NCI-H82 treated with DMSO at 0.1 percent for 48 hours (cell line): ENCODE results near the gene CLEC4C.

Experiments used
- DNase-seq: peaks from one replicate; lab custom pipeline; 2025; ENCODE audit not compliant: unreplicated experiment; lab: John Stamatoyannopoulos, UW

CLEC4C gene

DNA sequence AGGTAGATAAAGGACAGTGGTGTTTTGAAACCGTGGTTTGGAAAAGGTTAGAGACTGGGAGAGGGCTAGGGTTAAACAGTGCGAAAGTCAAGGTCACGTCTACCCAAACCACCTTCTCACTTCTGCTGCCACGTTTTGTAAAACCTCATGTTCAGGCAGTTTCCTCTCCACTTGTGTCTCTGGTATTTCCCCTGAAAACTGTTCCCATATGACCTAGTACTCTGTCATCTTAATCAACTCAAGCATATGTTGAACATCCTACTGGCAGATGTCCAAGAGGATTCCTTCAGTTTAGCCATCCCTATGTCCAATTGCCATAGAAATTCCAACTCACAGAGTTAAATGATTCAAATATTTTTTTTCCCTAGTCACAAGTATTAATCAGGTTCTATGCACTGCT lies 17.4 kb downstream of the CLEC4C start:
- no peak for DNase-seq

DNA sequence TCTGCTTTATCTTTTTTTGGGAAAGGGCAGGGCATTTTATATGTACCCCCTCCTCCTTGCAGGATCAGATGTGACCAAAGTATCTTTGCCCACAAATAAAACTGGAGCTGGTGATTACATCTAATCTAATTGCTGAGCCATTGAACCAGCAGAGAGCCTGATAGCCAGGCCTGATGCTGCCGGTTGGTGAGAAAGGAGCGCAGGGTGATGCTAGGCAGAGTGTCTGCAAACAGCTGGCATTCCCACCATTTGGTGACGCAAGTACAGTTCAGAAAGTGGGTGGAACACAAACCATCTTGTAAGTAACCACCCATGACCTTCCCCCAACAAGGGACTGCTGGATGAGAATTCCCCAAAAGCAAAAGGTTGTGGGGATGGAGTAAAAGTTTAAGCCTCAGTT lies 23.2 kb downstream of the CLEC4C start:
- no peak for DNase-seq

DNA sequence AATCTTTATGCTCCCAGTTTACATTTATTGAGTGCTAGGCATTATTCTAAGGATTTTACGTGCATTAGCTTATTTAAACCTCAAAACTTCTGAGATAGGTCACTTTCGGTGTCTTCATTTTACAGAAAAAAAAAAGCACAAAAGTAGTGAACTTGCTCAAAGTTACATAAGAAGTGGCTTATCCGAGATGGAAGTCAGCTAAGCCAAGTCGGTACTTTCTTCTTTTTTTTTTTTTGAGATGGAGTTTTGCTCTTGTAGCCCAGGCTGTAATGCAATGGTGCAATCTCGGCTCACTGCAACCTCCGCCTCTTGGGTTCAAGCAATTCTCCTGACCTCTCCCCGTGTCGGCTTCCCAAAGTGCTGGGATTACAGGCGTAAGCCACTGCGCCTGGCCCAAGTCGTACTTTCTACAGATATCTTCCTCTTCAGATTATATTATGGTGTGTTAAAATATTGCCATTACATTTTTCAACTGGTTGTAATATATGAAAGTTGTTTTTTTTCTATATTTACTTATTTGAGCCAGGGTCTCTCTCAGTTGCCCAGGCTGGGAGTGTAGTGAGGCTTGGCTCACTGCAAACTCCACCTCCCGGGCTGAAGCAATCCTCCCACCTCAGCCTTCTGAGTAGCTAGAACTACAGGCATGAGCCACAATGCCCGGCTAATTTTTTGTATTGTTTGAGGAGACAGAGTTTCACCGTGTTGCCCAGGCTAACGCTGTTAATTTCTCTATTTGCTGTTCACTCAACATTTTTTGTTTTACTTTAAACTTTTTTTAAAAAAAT lies 27.0 kb downstream of the CLEC4C start:
- DNase-seq: no peak

DNA sequence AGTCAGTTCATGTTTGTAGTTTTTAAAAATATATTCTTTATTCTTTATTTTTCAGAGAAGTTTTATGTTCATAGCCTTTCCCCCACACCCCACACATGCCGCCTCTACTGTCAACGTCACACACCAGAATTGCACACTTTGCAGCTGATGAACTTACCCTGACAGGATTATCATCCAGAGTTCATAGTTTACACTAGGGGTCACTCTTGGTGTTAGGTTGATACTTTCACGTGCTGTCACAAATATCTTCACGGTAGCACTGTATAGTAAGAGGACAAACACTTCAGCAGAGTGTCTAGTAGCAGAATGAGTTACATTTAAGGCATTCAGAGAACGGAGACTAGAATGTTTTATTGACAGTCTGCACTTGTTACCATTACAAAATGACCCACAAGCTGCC lies 30.8 kb downstream of the CLEC4C start:
- no peak for DNase-seq

DNA sequence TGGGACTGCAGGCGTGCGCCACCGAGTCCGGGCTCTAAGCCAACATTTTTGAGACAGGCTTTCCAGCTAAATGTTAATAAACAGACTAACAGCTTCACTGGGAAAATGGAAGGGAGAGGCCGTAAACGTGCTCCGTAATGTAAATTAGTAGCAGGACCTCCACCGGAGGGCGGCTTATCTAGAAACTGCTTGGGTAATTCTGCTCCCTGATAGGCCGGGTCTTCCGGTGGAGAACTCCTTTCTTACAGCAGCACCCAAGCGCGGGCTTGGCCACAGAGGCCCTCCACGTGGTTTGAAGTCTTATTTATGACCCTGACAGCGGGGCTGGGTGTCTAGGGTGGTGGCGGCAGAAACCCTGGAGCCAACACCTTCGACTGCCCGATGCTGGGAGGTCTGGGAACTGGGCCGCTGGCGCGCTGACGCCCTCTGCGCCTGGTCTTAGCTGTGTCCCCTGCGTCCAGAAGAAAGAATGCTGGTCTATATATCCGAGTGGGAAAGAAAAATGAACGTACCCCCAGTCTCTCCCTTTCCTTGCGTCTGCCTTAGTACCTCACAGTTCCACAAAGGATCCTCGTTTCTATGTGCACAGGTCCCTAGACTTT lies 34.2 kb downstream of the CLEC4C start:
- DNase-seq: no peak

DNA sequence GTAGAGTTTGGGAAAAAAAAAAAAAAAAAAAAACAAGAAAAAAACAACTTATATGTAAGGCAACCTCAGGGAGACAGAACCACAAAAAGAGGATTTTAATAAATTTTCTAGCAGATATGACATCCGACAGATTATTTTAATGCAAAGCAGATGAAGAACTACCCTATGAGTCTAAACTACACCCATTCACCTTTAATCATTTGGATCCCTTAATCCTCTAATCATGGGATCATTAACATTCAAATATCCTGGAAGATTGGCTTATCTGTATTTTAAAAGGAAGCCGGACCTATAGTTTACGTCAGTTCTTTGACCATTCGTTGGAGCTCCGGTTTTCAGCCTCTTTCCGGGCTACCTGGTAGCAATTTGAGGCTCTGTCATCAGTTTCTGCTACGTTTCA lies 36.0 kb downstream of the CLEC4C start, which contains the start of gene DPPA3:
Gene DPPA3 (plus strand): TSS at position 301 of the 400 bp plus-strand sequence. CDS start 138 bp downstream, outside the sequence.
- no peak for DNase-seq

DNA sequence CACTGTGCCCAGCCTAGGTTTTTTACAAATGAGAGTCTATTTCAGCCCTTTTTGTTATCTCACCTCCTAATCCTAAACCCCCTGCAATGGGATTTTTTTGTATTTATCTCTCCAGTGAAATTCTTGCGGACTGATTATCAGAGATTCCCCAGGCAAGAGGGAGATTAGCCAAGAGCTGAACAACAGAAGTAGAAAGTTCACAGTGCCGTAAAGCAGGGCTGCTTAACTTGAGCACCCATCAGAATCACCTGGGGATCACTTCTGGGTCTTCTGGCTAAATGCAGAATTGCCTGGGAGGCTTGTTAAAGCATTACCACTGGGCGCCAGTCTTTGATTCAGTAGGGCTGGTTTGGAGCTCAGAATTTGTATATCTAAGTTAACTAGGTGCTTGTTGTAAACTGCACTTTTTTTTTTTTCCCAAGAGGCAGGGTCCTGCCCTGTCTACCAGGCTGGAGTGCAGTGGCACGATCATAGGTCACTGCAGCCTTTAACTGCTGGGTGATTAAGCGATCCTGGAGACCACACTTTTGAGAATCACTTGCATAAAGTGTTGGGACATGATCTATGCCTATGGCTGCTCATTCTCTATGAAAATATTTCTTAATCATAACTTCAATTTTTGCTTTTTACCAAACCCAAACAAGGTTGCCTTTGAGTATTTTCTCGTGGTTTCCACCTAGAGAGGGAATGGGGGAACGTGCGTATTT lies 37.1 kb downstream of the CLEC4C start:
- DNase-seq: no peak

DNA sequence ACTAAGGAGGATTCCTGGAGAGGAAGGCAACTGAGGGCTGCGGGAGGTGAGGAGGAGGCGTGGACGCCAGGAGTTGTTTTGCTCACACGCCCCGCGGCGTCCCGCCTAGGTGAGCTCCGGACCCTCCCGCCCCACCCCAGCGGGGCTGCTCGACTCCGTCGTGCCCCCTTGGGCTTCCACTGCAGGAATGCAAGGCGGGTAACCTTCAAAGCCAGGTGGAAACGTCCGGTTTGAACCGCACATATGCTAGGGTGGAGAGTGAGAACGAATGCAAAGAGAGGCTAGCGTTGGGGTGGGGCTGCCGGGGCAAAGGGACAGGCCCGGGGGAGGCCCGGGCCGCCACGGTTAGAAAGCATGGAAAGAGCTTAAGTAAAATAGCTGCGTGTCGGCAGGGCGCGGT lies 41.3 kb downstream of the CLEC4C start:
- DNase-seq: no peak

DNA sequence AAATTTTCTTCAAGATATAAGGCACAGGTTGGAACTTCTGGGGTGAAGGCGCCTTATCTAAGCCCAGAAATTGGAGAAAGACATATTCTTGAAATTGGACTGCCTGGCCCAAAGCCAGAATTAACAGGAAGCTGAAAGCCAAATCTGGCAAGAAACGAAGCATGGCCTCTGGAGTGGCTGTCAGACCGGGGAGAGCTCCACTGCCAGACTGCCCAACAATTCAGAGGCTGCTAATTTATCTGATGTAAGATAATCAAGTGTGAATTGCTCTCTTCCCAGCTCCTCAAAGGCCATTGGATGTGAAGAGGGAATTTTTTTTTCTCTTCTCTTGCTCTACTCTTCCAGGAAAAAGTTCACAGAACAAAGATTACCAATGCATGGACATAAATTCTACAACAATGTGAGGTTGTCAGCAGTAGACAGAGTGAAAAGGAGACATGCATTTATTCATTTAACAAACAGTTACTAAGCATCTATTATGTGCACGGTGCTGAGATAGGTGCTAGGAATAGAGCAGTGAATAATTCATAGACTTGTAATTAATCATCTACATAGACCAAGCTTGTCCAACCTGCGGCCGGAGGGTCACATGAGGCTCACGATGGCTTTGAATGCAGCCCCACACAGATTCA lies 51.5 kb downstream of the CLEC4C start, which contains the start of gene GDF3:
Gene GDF3 (minus strand): TSS at position 210 of the 632 bp plus-strand sequence. CDS start 47 bp downstream, at position 163.
- no peak for DNase-seq

DNA sequence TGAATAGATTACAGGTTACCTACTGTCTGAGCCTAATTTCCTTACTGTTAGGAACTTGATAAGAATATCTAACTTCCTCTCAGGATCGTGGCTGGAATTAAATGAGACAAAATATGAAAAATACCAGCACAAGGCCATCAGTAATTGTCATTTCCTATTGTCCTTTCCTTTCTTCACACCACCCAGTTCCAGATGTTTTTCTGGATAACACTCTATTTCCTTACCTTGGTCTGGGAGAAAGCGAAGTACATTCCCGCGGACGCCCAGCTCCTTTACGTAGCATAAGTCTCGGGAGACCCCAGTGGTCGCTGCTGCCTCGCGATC lies 52.0 kb downstream of the CLEC4C start:
- DNase-seq: no peak

DNA sequence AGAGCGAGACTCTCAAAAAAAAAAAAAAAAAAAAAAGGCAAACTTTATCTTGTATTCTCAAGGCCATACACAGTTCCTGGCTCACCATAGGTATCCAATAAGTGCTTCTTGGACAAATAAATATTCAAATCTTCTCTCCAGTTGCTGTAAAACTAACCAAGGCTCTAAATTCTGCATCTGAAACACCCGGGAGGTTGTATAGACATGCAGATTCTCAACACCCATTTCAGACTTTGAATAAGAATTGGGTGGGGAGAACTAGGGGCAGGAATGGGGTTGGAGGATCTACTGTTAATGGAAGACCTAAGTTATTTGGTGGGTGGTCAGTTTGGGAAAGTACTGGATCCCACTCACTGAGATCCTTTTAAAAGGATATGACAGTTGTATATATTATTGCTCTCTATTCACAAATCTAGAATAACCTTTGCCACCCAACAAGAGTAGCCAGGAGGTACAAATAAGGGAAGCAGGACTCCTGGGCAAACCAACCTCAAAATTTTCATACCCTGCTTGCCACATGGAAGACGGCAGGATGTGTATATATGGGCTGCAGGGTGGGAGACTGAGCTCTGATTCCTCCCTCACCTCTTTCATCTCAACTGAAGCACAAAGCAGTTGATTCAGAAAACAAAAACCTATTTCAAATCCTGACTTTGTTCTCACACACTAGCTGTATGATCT lies 52.5 kb downstream of the CLEC4C start:
- DNase-seq: no peak

DNA sequence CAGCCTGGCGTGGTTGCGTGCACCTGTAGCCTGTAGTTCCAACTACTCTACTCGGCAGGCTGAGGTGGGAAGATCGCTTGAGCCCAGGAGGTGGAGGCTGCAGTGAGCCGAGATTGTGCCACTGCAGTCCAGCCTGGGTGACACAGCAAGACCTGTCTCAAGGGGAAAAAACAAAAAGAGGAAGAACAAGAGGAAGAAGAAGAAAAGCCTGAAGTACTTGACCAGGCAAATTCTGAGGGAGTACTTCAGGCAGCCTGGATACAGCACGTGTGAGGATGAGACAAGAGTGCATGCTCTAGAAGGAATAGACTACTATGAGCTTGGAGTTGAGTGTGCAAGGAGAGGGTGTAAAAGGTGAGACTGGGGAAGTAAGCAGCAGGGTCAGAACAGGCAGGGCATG lies 53.4 kb downstream of the CLEC4C start:
- DNase-seq: no peak

DNA sequence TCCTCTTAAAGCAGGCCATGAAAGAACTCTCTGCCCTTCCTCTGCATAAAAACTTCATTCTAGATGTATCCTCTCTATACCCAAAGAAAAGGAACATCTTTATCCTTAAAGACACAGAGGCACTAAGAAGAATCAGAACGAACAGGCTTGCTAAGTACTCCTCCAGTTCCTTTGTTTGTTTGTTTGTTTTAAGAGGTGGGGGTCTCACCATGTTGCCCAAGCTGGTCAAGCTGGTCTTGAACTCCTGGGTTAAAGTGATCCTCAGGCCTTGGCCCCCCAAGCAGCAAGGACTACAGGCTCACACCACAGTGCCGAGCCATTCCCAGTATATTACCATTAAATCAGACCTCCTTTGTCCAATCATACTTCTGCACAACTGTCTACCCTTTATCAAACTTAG lies 65.6 kb downstream of the CLEC4C start:
- no peak for DNase-seq
